ENCODE measurements around the gene DCHS1.
A peak's percentile ranks its signal among the peaks of the same experiment; 100 is the strongest.

The DCHS1 gene

GRCh38 chr11:6586434-6587359, 68.9 kb downstream of the DCHS1 start:
- no peak for DNase-seq

- DNase-seq, result no peak
Measured at GRCh38 chr11:6584528-6584927, 71.1 kb downstream of the DCHS1 start.

- DNase-seq, result no peak
Measured at GRCh38 chr11:6583584-6583983, 72.0 kb downstream of the DCHS1 start.

GRCh38 chr11:6579681-6580080, 75.9 kb downstream of the DCHS1 start:
- no peak for DNase-seq

- no peak for DNase-seq
Measured at GRCh38 chr11:6578134-6578533, 77.5 kb downstream of the DCHS1 start.

- DNase-seq, result peak; percentile 40
Measured at GRCh38 chr11:6576471-6577373, 78.9 kb downstream of the DCHS1 start.

GRCh38 chr11:6574816-6575715, 80.5 kb downstream of the DCHS1 start:
- DNase-seq, result no peak

GRCh38 chr11:6572215-6572614, 83.4 kb downstream of the DCHS1 start:
- no peak for DNase-seq

GRCh38 chr11:6571434-6572008, 84.1 kb downstream of the DCHS1 start:
- DNase-seq, result no peak

All from NCI-H345 (cell line).